NCI-H345 treated with DMSO at 0.1 percent for 48 hours (cell line): ENCODE data around the gene KCNIP4.

Experiments used
- DNase-seq: peaks from one replicate; lab custom pipeline; 2025; ENCODE audit not compliant: unreplicated experiment; lab: John Stamatoyannopoulos, UW

Gene KCNIP4

DNA sequence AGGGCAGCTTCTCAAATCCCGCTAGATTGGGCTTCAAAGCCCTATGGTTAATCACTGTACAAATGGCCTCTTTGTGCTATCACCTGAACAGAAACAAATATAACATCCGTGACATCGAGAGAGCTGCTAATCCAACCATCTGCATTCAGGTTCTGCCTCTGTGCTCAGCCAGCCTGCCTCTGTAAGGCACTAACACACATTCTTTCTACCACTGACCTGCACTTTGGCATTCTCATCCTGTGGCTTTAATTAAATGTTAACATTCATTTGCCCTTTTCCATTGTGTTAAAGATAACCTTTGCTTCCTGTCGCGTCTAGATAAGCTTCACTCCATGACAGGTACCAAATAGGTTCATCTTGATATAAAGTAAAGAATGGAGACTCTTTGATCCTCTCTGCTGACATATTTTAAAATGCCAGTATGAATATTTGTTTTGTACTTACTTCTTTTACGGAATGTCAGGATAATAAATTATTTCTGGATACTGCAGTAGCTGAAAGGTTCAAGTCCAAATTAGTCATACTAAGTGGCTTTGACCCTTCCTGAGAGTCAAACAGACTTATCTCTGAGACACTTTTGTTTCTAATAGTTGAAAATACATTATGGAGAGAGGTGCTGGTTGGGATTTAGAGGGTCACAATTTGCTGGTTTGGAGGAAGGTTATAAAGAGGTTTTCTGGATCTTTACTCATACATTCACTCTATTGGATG, 742.6 kb downstream of the KCNIP4 start:
- DNase-seq, result no peak

- DNase-seq, result no peak
Measured at GRCh38 chr4:21203416-21203815, 745.2 kb downstream of the KCNIP4 start.

DNA sequence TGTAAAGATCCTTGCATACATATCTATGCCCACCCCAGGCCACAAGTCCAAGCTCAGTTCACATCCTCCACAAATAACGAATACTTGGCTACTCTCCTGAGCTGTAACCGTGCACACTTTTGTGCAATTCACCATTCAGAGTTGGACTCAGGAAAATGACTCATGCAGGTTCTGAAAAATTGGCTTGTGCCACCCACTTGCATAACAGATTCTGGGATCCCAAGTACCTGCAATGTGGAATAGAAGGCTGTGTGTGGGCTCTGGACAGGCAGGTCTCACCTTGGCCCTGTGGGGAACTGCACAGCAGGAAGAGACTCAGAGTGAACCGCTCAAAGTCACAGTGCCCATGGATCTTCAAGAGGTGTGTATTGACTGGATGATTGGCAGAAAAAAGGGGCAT, 745.6 kb downstream of the KCNIP4 start:
- DNase-seq, result no peak

DNA sequence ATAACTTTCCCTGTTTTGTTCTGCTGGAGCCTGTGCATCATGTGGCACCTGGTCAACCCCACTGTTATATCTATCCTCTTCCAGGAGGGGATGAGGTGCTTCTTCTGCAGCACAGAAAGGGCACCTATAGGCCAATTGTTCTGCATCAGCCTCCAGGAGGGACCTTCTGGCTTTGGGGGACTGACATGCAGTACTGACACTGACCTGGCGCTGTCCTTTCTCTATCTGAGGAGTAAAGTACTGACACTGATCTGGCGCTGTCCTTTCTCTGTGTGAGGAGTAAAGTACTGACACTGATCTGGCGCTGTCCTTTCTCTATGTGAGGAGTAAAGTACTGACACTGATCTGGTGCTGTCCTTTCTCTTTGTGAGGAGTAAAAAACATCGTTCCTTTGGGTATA, 749.9 kb downstream of the KCNIP4 start:
- DNase-seq, result no peak

DNA sequence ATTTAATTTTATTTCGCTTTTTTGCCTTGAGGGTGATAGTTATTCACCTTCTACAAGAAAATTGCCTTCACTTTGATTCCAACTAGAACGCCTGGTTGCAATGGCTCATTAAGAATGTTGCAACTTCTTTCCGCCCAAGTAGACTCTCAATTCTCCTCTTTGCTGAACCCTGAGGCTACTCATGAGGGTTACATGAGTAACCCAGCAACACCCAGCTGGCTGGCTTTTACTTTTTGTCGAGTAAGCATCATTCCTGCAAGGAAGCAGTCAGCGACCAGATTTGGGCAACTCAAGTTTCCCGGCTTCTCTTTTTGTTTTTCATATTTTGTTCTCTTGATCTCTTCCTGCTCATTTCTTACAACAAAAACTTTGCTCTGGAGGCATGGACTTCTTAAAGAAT, 752.9 kb downstream of the KCNIP4 start:
- no peak for DNase-seq

- no peak for DNase-seq
Measured at GRCh38 chr4:21192367-21192766, 756.2 kb downstream of the KCNIP4 start.

- DNase-seq, result no peak
Measured at GRCh38 chr4:21191317-21191716, 757.3 kb downstream of the KCNIP4 start.

DNA sequence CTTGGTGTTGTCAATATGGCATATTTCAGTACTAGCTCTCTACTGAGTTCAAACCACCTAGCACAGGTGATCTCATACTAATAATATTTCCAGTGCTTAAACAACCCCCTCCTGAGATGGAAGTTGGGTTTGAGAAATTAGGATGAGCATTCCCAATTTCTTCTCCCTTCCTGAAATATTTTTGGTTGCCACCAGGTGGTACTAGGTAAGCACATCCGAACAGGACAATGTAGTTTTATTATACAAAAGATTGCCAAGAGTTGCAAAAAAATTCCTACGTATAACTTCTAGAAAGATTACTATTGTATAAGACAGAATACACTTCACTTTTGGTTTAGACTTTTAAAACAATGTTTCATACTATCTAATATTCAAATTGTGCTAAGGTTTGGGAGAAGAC, 763.8 kb downstream of the KCNIP4 start:
- DNase-seq, result no peak

- no peak for DNase-seq
Measured at GRCh38 chr4:21181716-21182115, 766.9 kb downstream of the KCNIP4 start.

DNA sequence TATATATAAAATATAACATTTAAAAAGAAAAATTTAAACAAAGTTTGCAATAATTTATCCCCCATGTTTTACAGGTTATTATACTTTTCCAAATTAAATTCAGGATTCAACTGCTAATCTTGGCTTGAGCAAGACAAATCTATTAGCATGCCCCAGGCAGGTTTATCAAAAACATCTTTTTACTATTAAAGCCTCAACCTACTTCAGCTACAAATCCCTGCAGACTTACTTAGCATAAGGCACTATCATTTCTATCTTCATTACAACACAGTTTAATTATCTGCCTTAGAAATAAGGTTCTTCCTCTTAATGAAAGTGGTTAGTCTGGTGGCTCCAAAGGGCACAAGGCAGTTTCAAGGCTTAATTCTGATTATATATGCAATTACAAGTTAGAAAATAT, 770.7 kb downstream of the KCNIP4 start:
- DNase-seq, result no peak

- DNase-seq, result no peak
Measured at GRCh38 chr4:21177092-21177491, 771.5 kb downstream of the KCNIP4 start.

- DNase-seq, result no peak
Measured at GRCh38 chr4:21167711-21168110, 780.9 kb downstream of the KCNIP4 start.

DNA sequence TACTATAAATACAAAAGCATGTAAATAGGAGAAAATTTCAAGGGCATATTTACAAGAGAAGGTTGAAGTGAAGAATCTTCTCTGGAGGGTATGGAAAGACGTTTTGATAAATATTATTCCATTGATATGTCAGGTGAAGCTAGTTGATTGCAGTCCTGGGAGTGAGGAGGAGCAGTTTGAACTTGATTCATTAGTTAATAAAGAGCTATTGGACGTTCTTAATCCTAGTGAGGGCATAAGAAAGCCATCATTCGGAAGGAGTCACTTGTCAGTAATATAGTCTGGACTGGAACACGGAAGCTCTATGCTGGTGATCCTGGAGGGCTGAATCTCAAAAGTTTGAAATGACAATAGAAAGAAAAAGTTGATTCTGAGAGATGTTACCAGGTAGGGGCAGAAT, 793.2 kb downstream of the KCNIP4 start:
- no peak for DNase-seq

- DNase-seq, result no peak
Measured at GRCh38 chr4:21139327-21139726, 809.2 kb downstream of the KCNIP4 start.

GRCh38 chr4:21136051-21136630, 812.4 kb downstream of the KCNIP4 start:
- no peak for DNase-seq

DNA sequence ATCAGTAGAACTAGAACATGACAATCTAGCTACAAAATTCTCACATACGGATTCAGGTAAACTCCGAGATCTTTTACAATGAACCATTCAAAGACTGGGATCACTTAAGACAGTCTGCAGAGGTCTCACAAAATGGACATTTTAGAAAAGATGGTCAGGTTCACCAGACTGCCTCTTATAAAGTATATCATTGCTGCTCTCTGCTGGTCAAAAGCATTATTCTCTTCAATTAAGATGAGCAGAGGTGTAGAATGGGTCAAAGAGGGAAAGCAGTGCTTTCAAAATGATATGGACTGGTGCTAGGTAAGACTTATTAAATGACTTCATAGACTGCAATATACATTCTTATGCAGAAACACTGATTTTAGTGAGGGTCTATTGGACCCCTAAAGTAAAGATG, 813.6 kb downstream of the KCNIP4 start:
- peak; percentile 15 for DNase-seq

GRCh38 chr4:21130606-21131005, 818.0 kb downstream of the KCNIP4 start:
- DNase-seq, result no peak

GRCh38 chr4:21126014-21126512, 822.5 kb downstream of the KCNIP4 start:
- DNase-seq, result no peak

GRCh38 chr4:21118301-21118700, 830.3 kb downstream of the KCNIP4 start:
- no peak for DNase-seq

DNA sequence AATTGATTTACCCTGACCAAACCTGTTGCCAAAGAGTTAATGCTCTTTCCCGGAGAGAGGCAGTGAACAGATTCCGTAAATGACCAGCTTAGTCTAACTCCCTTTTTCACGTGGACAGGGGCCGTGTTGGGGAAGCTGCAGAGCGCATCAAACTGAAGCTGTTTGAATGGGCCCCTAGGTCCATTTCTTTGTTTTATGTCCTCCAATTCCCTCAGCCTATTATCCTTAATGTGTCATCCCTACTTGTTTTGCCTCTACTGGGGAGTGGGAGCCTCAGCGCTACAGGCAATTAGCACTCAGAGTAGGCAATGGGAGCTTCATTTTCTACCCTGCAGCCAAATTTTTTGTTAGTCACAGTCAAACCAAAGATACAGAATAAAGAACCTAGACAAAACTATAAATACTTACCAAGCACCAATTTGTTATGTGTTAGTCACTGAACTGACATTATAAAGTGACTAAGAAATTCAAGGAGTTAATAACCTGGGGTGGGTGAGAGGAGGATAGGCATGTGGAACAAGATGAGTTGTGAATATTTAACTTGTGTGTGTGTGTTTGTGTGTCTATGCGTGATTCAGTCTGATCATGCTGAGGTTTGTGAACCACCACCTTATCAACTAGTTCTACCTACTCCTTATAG, 830.9 kb downstream of the KCNIP4 start:
- no peak for DNase-seq

GRCh38 chr4:21113496-21114223, 834.9 kb downstream of the KCNIP4 start:
- DNase-seq, result no peak

GRCh38 chr4:21102667-21103066, 845.9 kb downstream of the KCNIP4 start:
- DNase-seq, result no peak
